ENCODE data around the gene IFNLR1. TPM values are rescaled to one million over a fixed set of nuclear protein-coding genes. Genes with fewer than 3 reads are reported as not detected.

IFNLR1 gene
- total and polyA plus RNA-seq, 2 donors (not counting 3 experiments of a cell fraction or from before 2014, with no cell fraction given): 0.01 TPM; not detected in 1

DNA sequence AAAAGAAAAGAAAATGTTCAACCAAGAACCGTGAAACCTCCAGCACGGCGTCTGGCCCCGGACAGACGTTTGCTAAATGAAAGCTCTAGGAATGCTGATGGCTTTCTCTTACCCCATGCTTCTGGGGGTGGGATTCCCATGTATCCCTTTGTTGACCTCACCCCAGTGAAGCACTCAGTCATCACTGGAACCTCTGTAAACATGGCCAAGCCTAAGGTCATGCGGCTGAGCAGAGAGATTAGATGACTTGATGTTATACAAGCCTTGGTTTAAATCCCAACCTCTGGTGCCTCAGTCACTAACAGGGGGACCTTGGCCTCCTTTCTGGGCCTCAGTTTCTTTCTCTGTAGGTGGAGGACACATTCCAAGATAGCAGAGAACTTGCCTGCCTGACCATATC, 72.3 kb downstream of the IFNLR1 start:
- DNase-seq (ENCODE audit: low read depth, low spot score): no peak
- H3K79me2 ChIP-seq (ENCODE audit: control insufficient read depth, insufficient read depth, low read length): no peaks in the 10 kb centered on the region
- no peak overlapping the region for H2AFZ ChIP-seq (ENCODE audit: low read depth, low read length)
- H3K4me3 ChIP-seq (replicated peaks in 1 of 3; ENCODE audit: insufficient read depth in 1 of 3, low read depth in 1 of 3, low read length in 3 of 3): no peak overlapping the region
- H3K9ac ChIP-seq (replicated peaks; ENCODE audit: extremely low read depth, insufficient read depth, low read length): no peak overlapping the region
- no peaks in the 10 kb centered on the region for H4K20me1 ChIP-seq (replicated peaks; ENCODE audit: control insufficient read depth, extremely low read depth, insufficient read depth, low read length)
- TF ChIP-seq EZH2 (IDR thresholded peaks at IDR 0.05; ENCODE audit: borderline replicate concordance, low read depth, low read length, severe bottlenecking) (no peak), FOS (IDR thresholded peaks at IDR 0.05; ENCODE audit: borderline replicate concordance, insufficient read depth, low read length) (no peak), JUN (IDR thresholded peaks at IDR 0.05; ENCODE audit: borderline replicate concordance, insufficient read depth, insufficient read length, low read depth) (no peak), POLR2A (IDR thresholded peaks at IDR 0.05; ENCODE audit: low read depth, low read length) (no peak), MYC (IDR thresholded peaks at IDR 0.05; ENCODE audit: low read depth, low read length) (no peak), POLR2AphosphoS5 (IDR thresholded peaks at IDR 0.05; ENCODE audit: insufficient read depth, low read depth, low read length) (no peak), GATA2 (IDR thresholded peaks at IDR 0.05; ENCODE audit: insufficient read depth, insufficient read length, low read depth, low read length) (no peak)
- TF ChIP-seq, protein P1, sequence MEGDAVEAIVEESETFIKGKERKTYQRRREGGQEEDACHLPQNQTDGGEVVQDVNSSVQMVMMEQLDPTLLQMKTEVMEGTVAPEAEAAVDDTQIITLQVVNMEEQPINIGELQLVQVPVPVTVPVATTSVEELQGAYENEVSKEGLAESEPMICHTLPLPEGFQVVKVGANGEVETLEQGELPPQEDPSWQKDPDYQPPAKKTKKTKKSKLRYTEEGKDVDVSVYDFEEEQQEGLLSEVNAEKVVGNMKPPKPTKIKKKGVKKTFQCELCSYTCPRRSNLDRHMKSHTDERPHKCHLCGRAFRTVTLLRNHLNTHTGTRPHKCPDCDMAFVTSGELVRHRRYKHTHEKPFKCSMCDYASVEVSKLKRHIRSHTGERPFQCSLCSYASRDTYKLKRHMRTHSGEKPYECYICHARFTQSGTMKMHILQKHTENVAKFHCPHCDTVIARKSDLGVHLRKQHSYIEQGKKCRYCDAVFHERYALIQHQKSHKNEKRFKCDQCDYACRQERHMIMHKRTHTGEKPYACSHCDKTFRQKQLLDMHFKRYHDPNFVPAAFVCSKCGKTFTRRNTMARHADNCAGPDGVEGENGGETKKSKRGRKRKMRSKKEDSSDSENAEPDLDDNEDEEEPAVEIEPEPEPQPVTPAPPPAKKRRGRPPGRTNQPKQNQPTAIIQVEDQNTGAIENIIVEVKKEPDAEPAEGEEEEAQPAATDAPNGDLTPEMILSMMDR (IDR thresholded peaks at IDR 0.05; ENCODE audit: extremely low read depth in 1 of 2, insufficient read depth in 1 of 2, low read depth in 1 of 2, low read length in 2 of 2): no peak
- TF ChIP-seq, protein P2, sequence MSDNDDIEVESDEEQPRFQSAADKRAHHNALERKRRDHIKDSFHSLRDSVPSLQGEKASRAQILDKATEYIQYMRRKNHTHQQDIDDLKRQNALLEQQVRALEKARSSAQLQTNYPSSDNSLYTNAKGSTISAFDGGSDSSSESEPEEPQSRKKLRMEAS (IDR thresholded peaks at IDR 0.05; ENCODE audit: insufficient read depth, insufficient read length): no peak
- no peak overlapping the region for H3K27ac ChIP-seq (ENCODE audit: insufficient read depth, low read depth, low read length)
- BruUV-seq (replicated peaks): no TSS peak
- intact Hi-C loops (cut with micrococcal nuclease) (loop anchor here (5.0 kb wide), 1 partner anchor 157 kb away; the partner anchor contains the start of gene PNRC2), dilution Hi-C loops (cut with MboI; ENCODE audit: extremely low pct_ligation_motif_present, low sequenced_read_pairs) (no loop called here)
- H3K4me2 ChIP-seq (ENCODE audit: insufficient read depth, low read length): no peak overlapping the region
- no peaks in the 10 kb centered on the region for H3K9me3 ChIP-seq (replicated peaks; ENCODE audit: control insufficient read depth, insufficient read depth, low read length)
- ChIA-PET POLR2A (no interaction called here), CTCF (no interaction called here)
- peaks cover 11% of the 10 kb centered on the region for H3K4me1 ChIP-seq (ENCODE audit: control insufficient read depth, extremely low read depth, insufficient read depth, low read length)
- H3K9me1 ChIP-seq (replicated peaks; ENCODE audit: control insufficient read depth, extremely low read depth, insufficient read depth, low read length): no peaks in the 10 kb centered on the region
- no peaks in the 10 kb centered on the region for H3K36me3 ChIP-seq (ENCODE audit: control insufficient read depth in 2 of 2, extremely low read depth in 1 of 2, insufficient read depth in 2 of 2, low read length in 2 of 2)
- FAIRE-seq: no peak
- peaks cover 0 to 2% of the 10 kb centered on the region in 2 experiments for H3K27me3 ChIP-seq (ENCODE audit: control insufficient read depth in 2 of 2, insufficient read depth in 2 of 2, low read length in 2 of 2)

All from endothelial cell of umbilical vein (primary cell).